Natural killer cell treated with Interleukin-12 subunit alpha and Interleukin-12 subunit beta and Interleukin-15 and Interleukin-18, amount 100 ng/mL, for 72 hours (primary cell): ENCODE measurements around the gene APBA2. TPM values are rescaled to one million over a fixed set of nuclear protein-coding genes. Genes with fewer than 3 reads are reported as not detected.
"Not testable (repeated sequence)": the region's sequence is repeated elsewhere in the genome, so short reads cannot be mapped to it uniquely, and the experiment has no call there.

ENCODE experiments used
- ATAC-seq, 2 donors: fragments of 150-1000 bp; cut with Tn5 transposase in 1 of 2; sonication (Bioruptor Pico), chemical (Tn5 transposase) in 1 of 2; 2 replicates each; pipeline ENCODE4 v1.10.0; 2021
- DNase-seq: peaks from one replicate; pipeline ENCODE4 v3.0.0; 2022; ENCODE audit warnings: low spot score
- H3K27ac Mint-ChIP-seq, 2 donors: 1 replicate in 1 of 2; 2 replicates in 1 of 2; pipeline ENCODE4 v1.8.0; 2022; ENCODE audit warnings: mixed read lengths in 2 of 2, mild to moderate bottlenecking in 1 of 2, moderate library complexity in 1 of 2
- H3K27me3 Mint-ChIP-seq, 2 donors: 1 replicate in 1 of 2; 2 replicates in 1 of 2; pipeline ENCODE4 v1.8.0; 2022; ENCODE audit warnings: mixed read lengths in 2 of 2
- H3K36me3 Mint-ChIP-seq: one replicate; pipeline ENCODE4 v1.8.0; 2022; ENCODE audit warnings: mixed read lengths
- H3K4me1 Mint-ChIP-seq, 2 donors: 1 replicate in 1 of 2; 2 replicates in 1 of 2; pipeline ENCODE4 v1.8.0; 2022; ENCODE audit warnings: low read depth in 2 of 2, mixed read lengths in 2 of 2, mild to moderate bottlenecking in 1 of 2
- H3K4me3 Mint-ChIP-seq: one replicate; pipeline ENCODE4 v1.8.0; 2022; ENCODE audit warnings: mixed read lengths
- H3K9me3 Mint-ChIP-seq: 2 replicates; pipeline ENCODE4 v1.8.0; 2022; ENCODE audit warnings: mixed read lengths
- total RNA-seq, 2 donors: library from RNA; stranded (reverse); gene quantifications; one replicate each; pipeline ENCODE4 v1.2.3, GENCODE V29; 2022

Gene APBA2
- total RNA-seq, 2 donors from 2014 or later, result 6.0 to 19.4 TPM

DNA sequence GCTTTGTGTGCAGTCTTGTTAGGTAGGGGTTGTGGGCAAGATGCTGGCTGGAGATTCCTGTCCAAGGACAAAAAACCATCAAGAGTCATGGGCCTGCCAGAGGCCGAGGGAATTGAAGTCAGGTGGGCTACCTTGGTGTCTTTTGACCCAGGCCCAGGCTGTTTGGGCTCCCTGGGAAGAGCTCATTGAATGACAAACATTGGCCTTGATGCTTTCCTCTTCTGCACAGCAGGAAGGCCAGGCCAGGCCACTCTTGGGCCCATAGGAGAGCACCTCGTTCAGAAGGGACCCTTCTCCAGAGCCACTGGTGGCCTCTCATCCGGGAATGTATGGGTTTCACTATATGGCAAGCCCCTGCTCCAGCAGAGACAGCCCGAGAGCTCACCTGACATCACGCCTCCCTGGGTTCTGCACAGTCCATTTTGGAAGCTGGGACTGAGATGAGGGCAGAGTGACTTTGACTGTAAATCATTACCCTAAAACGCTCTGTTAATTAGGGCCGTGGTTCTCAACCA is 214.8 kb downstream of the APBA2 start:
- Mint-ChIP-seq H3K36me3 (no peaks in the 10 kb centered on the region), H3K9me3 (no peaks in the 10 kb centered on the region)

GRCh38 chr15:29101491-29101890 is 215.7 kb downstream of the APBA2 start:
- peaks cover 0 to 5% of the 10 kb centered on the region in 2 donors for H3K4me1 Mint-ChIP-seq
- no peaks in the 10 kb centered on the region for H3K9me3 Mint-ChIP-seq
- no peak for DNase-seq
- H3K36me3 Mint-ChIP-seq, result no peaks in the 10 kb centered on the region
- H3K27ac Mint-ChIP-seq, result no peak overlapping the region
- no peak for ATAC-seq
- no peaks in the 10 kb centered on the region for H3K27me3 Mint-ChIP-seq
- H3K4me3 Mint-ChIP-seq, result no peak overlapping the region

More for the DNA sequence above, 214.8 kb downstream of the APBA2 start:
- no peak overlapping the region for H3K27ac Mint-ChIP-seq
- peaks cover 0 to 5% of the 10 kb centered on the region in 2 donors for H3K4me1 Mint-ChIP-seq
- ATAC-seq (no peak), DNase-seq (no peak)
- no peaks in the 10 kb centered on the region for H3K27me3 Mint-ChIP-seq
- H3K4me3 Mint-ChIP-seq, result no peak overlapping the region

- not testable (repeated sequence) for H3K27ac Mint-ChIP-seq, DNase-seq, H3K9me3 Mint-ChIP-seq, H3K4me1 Mint-ChIP-seq, H3K4me3 Mint-ChIP-seq, ATAC-seq, H3K36me3 Mint-ChIP-seq, H3K27me3 Mint-ChIP-seq
Observed at GRCh38 chr15:29102173-29102794, 216.5 kb downstream of the APBA2 start.

DNA sequence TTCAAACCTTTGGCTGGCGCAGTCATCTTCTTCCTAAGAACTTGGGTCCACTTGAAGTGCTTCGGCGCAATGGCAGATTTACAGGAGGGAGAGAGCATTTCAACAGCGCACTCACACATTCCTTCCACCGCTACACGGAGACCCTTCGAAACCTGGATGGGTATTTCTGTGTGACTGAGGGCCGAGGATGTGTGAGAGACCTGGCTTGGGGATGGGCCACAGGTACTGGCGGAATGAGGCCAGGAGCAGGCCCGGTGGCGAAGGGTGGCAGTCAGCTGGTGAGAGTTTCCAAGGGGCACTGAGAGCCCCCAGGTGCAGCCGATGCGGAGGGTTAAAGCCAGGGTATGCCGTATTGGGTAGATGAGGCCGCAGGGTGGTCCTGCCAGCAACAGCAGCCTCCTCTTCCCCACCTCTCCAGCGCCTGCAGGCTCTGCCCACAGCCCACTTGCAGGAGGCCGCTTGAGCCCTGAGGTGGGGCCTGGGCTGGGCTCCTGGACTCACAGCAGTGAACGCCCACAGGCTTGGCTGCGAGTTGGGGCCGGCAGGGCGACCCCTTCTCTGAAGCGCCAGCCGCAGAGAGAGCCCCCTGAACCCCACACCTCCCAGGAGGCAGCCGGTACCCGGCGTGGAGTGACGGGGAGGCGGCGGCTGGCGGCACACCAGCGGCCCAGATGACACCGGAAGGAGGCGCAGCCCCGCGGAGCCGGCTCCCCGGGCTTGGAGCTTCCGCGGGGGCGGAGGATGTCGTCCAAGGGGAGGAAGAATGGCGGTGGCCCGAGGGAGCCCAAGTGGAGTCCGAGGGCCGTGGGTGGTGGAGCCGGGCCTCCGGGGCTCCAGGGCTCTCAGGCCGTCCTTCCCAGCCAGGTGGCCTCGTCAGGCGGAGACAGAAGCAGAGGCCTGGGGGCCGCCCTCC is 217.4 kb downstream of the APBA2 start:
- ATAC-seq, result peak; percentile 41 to 74
- no peaks in the 10 kb centered on the region for H3K36me3 Mint-ChIP-seq
- H3K27me3 Mint-ChIP-seq, result no peaks in the 10 kb centered on the region
- DNase-seq, result no peak
- no peak overlapping the region for H3K4me3 Mint-ChIP-seq
- H3K4me1 Mint-ChIP-seq, result peaks cover 0 to 5% of the 10 kb centered on the region in 2 donors
- H3K9me3 Mint-ChIP-seq, result no peaks in the 10 kb centered on the region
- no peak overlapping the region for H3K27ac Mint-ChIP-seq

DNA sequence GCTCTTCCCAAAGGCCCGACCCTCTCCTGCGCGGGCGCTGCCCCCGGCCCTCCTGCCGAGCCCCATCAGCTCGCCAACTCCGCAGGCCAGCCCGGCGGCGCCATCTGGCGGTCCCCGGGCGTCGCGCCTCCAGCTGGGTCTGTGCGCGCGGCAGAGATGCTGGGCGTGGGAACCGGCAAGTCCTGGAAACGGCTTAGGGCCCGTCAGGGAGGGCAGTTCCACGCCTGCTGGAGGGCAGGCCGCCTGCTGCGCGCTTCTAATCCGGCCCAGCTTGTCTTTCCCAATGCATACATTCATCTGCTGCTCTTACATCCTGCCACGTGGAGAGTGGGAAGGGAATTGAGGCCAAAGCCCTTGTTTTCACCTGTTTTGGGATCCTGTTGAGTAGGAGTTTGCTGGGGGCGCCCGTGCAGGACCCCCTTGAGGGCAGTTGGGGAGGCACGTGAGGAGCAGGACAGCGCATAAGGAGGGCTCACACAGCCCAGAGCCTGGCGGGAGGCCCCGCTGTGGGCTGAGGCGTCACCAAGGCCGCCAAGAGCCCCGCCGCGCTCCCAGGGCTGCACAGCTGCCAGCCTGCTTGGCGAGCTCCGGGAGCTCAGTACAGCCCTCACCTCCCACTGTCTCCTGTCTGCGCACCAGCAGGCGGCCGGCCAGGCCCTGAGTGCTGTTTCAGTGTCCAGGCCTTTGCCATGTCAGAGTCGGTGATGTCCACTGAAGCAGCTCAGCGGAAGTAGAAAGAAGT is 218.2 kb downstream of the APBA2 start:
- peak; percentile 80 for DNase-seq
- ATAC-seq, result peak; percentile 76 to 87
- Mint-ChIP-seq H3K36me3 (no peaks in the 10 kb centered on the region), H3K27me3 (no peaks in the 10 kb centered on the region), H3K27ac (no peak overlapping the region), H3K4me1 (peaks cover 0 to 5% of the 10 kb centered on the region in 2 donors), H3K9me3 (no peaks in the 10 kb centered on the region), H3K4me3 (no peak overlapping the region)

GRCh38 chr15:29104566-29104880 is 218.7 kb downstream of the APBA2 start:
- H3K4me3 Mint-ChIP-seq, result no peak overlapping the region
- H3K27me3 Mint-ChIP-seq, result no peaks in the 10 kb centered on the region
- no peaks in the 10 kb centered on the region for H3K36me3 Mint-ChIP-seq
- no peaks in the 10 kb centered on the region for H3K9me3 Mint-ChIP-seq
- H3K4me1 Mint-ChIP-seq, result peaks cover 0 to 5% of the 10 kb centered on the region in 2 donors
- DNase-seq, result no peak
- no peak overlapping the region for H3K27ac Mint-ChIP-seq
- ATAC-seq, result no peak

DNA sequence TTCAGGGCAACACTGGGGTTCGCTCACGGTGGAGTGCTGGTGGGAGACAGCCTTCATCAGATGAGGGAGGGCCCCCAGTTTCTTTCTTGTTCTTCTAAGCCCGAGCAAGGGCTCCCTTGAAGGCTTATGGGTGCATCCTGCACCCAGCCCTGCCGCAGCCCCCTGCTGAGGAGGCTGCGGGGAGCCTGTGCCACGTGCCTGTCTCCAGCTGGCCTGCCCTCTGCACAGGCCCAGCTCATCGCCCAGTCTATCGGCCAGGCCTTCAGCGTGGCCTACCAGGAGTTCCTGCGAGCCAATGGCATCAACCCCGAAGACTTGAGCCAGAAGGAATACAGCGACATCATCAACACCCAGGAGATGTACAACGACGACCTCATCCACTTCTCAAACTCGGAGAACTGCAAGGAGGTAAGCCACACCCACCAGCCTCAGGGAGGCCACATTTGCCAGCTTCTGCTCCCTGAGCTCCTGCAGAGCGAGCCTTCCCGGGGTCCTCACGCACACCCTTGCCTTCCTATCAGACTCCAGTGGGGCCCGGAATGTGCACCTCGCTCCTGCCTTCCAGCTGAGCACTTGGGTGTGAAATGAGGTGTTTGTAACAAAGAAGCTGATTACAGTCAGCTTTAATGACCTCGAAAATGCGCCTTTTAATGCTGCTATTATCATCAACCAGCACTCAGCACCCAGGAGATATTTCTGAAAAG is 219.5 kb downstream of the APBA2 start:
- H3K4me3 Mint-ChIP-seq, result no peak overlapping the region
- ATAC-seq (no peak), DNase-seq (peak; percentile 20)
- H3K9me3 Mint-ChIP-seq, result no peaks in the 10 kb centered on the region
- no peaks in the 10 kb centered on the region for H3K36me3 Mint-ChIP-seq
- H3K27me3 Mint-ChIP-seq, result no peaks in the 10 kb centered on the region
- peak overlapping the region in 1 of 2 donors; percentile 11 for H3K27ac Mint-ChIP-seq
- H3K4me1 Mint-ChIP-seq, result peaks cover 0 to 5% of the 10 kb centered on the region in 2 donors

DNA sequence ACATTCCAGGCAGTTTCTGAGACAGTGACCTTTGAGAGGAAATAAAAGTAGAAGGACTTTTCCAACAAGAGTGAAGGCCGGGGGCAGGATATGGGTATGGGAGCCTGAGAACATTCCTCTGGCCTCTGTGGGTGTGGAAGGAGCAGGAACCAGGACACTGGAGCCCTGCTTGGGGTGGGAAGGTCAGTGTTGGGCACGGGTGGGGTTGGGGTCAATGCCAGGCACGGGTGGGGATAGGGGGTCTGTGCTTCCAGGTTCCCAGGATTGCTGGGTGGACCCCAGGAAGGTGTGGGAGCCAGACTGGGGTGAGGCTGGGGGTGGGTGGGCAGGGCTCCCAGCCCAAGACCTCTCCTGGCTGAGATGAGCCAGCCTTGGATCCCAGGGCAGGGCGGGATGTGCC is 220.3 kb downstream of the APBA2 start:
- Mint-ChIP-seq H3K27me3 (no peaks in the 10 kb centered on the region), H3K27ac (peak overlapping the region in 1 of 2 donors; percentile 11), H3K4me1 (peaks cover 0 to 5% of the 10 kb centered on the region in 2 donors), H3K9me3 (no peaks in the 10 kb centered on the region), H3K4me3 (no peak overlapping the region), H3K36me3 (no peaks in the 10 kb centered on the region)
- no peak for ATAC-seq
- no peak for DNase-seq

DNA sequence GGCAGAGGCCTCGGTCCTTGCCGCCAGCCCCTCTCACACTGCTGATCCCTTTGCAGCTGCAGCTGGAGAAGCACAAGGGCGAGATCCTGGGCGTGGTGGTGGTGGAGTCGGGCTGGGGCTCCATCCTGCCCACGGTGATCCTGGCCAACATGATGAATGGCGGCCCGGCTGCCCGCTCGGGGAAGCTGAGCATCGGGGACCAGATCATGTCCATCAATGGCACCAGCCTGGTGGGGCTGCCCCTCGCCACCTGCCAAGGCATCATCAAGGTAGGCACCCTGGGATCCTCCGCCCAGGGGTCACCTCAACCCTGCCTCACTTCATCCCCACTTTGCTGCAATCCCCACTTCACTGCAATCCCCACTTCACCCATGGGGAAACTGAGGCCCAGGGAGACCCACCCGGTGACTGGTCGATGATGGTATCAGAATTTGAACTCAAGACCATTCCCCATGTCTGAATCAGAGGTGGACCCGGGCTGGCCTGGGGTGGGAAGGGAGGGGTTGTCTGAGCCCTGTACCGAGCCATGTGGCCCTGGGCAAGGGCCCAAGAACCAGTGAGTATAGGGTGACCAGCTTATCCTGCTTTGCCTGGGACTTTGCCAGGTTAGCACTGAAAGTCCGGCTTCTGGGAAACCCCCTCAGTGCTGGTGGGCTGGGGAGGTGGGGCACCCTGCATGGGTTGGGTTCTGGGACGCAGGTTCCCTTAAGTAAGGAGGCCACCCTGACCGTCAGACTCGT is 220.9 kb downstream of the APBA2 start:
- Mint-ChIP-seq H3K4me1 (peaks cover 0 to 5% of the 10 kb centered on the region in 2 donors), H3K4me3 (no peak overlapping the region), H3K27me3 (no peaks in the 10 kb centered on the region), H3K27ac (no peak overlapping the region), H3K36me3 (no peaks in the 10 kb centered on the region), H3K9me3 (no peaks in the 10 kb centered on the region)
- ATAC-seq (no peak), DNase-seq (peak; percentile 52)

DNA sequence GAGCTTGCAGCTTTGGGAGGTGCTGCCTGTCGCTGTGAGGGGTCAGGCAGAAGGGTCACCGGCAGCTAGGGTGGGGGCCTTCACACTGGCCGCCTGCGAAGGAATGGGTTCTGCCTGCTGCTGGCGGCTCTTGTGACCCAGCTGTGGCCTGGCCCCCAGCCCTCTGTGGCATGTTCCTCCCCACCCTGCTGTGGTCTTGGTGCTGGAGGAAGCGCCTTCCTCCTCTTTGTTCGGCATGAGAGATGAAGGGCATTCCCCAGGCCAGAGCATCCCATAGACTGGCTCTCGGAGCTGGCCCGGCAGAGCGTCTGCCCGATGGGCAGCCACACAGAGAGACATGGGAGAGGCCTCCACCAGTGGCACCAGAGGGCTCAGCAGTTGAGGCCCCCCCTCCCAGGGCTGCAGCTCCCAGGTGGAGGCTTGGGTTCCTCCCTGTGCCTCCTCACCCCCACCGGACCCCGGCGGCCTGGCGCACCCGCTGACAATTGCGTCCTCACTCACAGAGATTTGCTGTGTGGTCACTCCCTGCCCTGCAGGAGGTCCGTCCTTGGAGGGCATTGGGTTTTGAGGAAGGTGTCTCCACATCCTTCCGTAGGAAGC is 221.6 kb downstream of the APBA2 start:
- H3K27me3 Mint-ChIP-seq, result no peaks in the 10 kb centered on the region

GRCh38 chr15:29107971-29108645 is 222.3 kb downstream of the APBA2 start:
- no peaks in the 10 kb centered on the region for H3K27me3 Mint-ChIP-seq
- no peak overlapping the region for H3K4me3 Mint-ChIP-seq
- H3K9me3 Mint-ChIP-seq, result no peaks in the 10 kb centered on the region
- H3K4me1 Mint-ChIP-seq, result peaks cover 0 to 9% of the 10 kb centered on the region in 2 donors
- ATAC-seq, result no peak
- no peaks in the 10 kb centered on the region for H3K36me3 Mint-ChIP-seq
- H3K27ac Mint-ChIP-seq, result no peak overlapping the region
- peak; percentile 42 for DNase-seq

More for the DNA sequence above, 221.6 kb downstream of the APBA2 start:
- H3K4me3 Mint-ChIP-seq, result no peak overlapping the region
- ATAC-seq (no peak), DNase-seq (peak; percentile 49)
- no peaks in the 10 kb centered on the region for H3K9me3 Mint-ChIP-seq
- H3K36me3 Mint-ChIP-seq, result no peaks in the 10 kb centered on the region
- H3K27ac Mint-ChIP-seq, result no peak overlapping the region
- H3K4me1 Mint-ChIP-seq, result peaks cover 0 to 5% of the 10 kb centered on the region in 2 donors

DNA sequence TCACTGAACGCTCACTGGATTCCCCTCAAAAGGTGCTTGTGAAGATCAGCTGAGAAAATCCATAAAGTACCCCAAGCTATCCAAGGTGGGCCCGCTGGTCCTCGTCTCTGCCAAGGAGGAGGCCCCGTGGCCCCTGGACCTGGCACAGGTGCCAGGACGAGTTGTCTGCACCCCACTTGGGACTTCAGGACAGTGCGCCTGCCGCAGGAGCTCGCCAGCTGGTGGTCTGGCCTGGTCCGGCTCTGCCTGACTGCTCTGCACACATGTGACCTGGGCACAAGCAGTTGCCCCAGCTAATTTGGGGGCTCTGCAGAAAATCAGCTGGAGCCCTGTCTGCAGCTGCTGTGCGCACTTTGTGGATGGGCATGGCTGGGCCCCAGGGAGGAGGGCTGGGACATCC is 224.0 kb downstream of the APBA2 start:
- H3K4me1 Mint-ChIP-seq, result peaks cover 11 to 15% of the 10 kb centered on the region in 2 donors

More for the DNA sequence above, 224.0 kb downstream of the APBA2 start:
- Mint-ChIP-seq H3K4me3 (no peak overlapping the region), H3K36me3 (no peaks in the 10 kb centered on the region), H3K9me3 (no peaks in the 10 kb centered on the region), H3K27me3 (peaks cover 0 to 4% of the 10 kb centered on the region in 2 donors), H3K27ac (no peak overlapping the region)
- no peak for ATAC-seq
- DNase-seq, result no peak
